ENCODE measurements around the gene NFATC1.

Gene NFATC1

GRCh38 chr18:79361766-79362522 lies 33.8 kb upstream of the NFATC1 start:
- no peak for DNase-seq
- no peak overlapping the region for H3K27ac ChIP-seq (ENCODE audit: low read length)

GRCh38 chr18:79365701-79366100 lies 30.0 kb upstream of the NFATC1 start:
- Histone ChIP-seq H3K27ac (ENCODE audit: low read length) (no peak overlapping the region), H3K4me1 (ENCODE audit: insufficient read depth, low read length) (no peaks in the 10 kb centered on the region), H3K79me2 (ENCODE audit: insufficient read depth, low read length) (no peaks in the 10 kb centered on the region), H3K9me3 (ENCODE audit: insufficient read depth, low read length, severe bottlenecking) (no peaks in the 10 kb centered on the region), H4K20me1 (ENCODE audit: insufficient read depth, low read length) (no peaks in the 10 kb centered on the region), H3K9ac (ENCODE audit: low read depth, low read length) (no peak overlapping the region), H2AFZ (ENCODE audit: low read depth, low read length) (no peak overlapping the region), H3K4me2 (ENCODE audit: insufficient read depth, low read length) (no peak overlapping the region), H3K4me3 (ENCODE audit: low read depth in 1 of 2, low read length in 2 of 2) (no peak overlapping the region), H3K27me3 (ENCODE audit: insufficient read depth, low read length, poor library complexity) (no peaks in the 10 kb centered on the region), H3K36me3 (ENCODE audit: insufficient read depth, low read length) (peaks cover 34% of the 10 kb centered on the region)
- ATAC-seq (ENCODE audit: insufficient read depth, low read depth), result no peak
- no peak for DNase-seq
- no peak for TF ChIP-seq EZH2 (IDR thresholded peaks at IDR 0.05; ENCODE audit: borderline replicate concordance, low read depth, low read length, severe bottlenecking)
- no peak for TF ChIP-seq CTCF (IDR thresholded peaks at IDR 0.05; ENCODE audit: borderline replicate concordance, extremely low read depth, low read length, poor library complexity, severe bottlenecking)

More at GRCh38 chr18:79361766-79362522, 33.8 kb upstream of the NFATC1 start:
- H3K79me2 ChIP-seq (ENCODE audit: insufficient read depth, low read length), result no peaks in the 10 kb centered on the region
- peaks cover 47% of the 10 kb centered on the region for H3K36me3 ChIP-seq (ENCODE audit: insufficient read depth, low read length)
- no peak overlapping the region for H3K9ac ChIP-seq (ENCODE audit: low read depth, low read length)
- H3K27me3 ChIP-seq (ENCODE audit: insufficient read depth, low read length, poor library complexity), result no peaks in the 10 kb centered on the region
- no peak overlapping the region for H3K4me2 ChIP-seq (ENCODE audit: insufficient read depth, low read length)
- no peaks in the 10 kb centered on the region for H4K20me1 ChIP-seq (ENCODE audit: insufficient read depth, low read length)
- no peak overlapping the region for H3K4me3 ChIP-seq (ENCODE audit: low read depth in 1 of 2, low read length in 2 of 2)
- no peaks in the 10 kb centered on the region for H3K4me1 ChIP-seq (ENCODE audit: insufficient read depth, low read length)
- TF ChIP-seq EZH2 (IDR thresholded peaks at IDR 0.05; ENCODE audit: borderline replicate concordance, low read depth, low read length, severe bottlenecking), result no peak
- TF ChIP-seq CTCF (IDR thresholded peaks at IDR 0.05; ENCODE audit: borderline replicate concordance, extremely low read depth, low read length, poor library complexity, severe bottlenecking), result no peak
- ATAC-seq (ENCODE audit: insufficient read depth, low read depth), result no peak
- H2AFZ ChIP-seq (ENCODE audit: low read depth, low read length), result no peak overlapping the region
- H3K9me3 ChIP-seq (ENCODE audit: insufficient read depth, low read length, severe bottlenecking), result no peaks in the 10 kb centered on the region

- Histone ChIP-seq H3K79me2 (ENCODE audit: insufficient read depth, low read length) (no peaks in the 10 kb centered on the region), H2AFZ (ENCODE audit: low read depth, low read length) (no peak overlapping the region), H3K9me3 (ENCODE audit: insufficient read depth, low read length, severe bottlenecking) (no peaks in the 10 kb centered on the region), H4K20me1 (ENCODE audit: insufficient read depth, low read length) (no peaks in the 10 kb centered on the region), H3K4me3 (ENCODE audit: low read depth in 1 of 2, low read length in 2 of 2) (no peak overlapping the region), H3K36me3 (ENCODE audit: insufficient read depth, low read length) (peaks cover 26% of the 10 kb centered on the region), H3K27me3 (ENCODE audit: insufficient read depth, low read length, poor library complexity) (no peaks in the 10 kb centered on the region), H3K27ac (ENCODE audit: low read length) (no peak overlapping the region), H3K4me2 (ENCODE audit: insufficient read depth, low read length) (no peak overlapping the region), H3K9ac (ENCODE audit: low read depth, low read length) (no peak overlapping the region), H3K4me1 (ENCODE audit: insufficient read depth, low read length) (no peaks in the 10 kb centered on the region)
- no peak for ATAC-seq (ENCODE audit: insufficient read depth, low read depth)
- no peak for DNase-seq
- TF ChIP-seq EZH2 (IDR thresholded peaks at IDR 0.05; ENCODE audit: borderline replicate concordance, low read depth, low read length, severe bottlenecking), result no peak
- TF ChIP-seq CTCF (IDR thresholded peaks at IDR 0.05; ENCODE audit: borderline replicate concordance, extremely low read depth, low read length, poor library complexity, severe bottlenecking), result no peak
Observed at GRCh38 chr18:79366177-79367094, 29.3 kb upstream of the NFATC1 start.

All from DND-41 (cell line).